HepG2 (cell line): ENCODE data around the gene METTL15. TPM values are rescaled to one million over a fixed set of nuclear protein-coding genes. Genes with fewer than 3 reads are reported as not detected.

ENCODE experiments used
- ATAC-seq: fragments of 200-7000 bp; cut with Tn5 transposase; 3 replicates; pipeline ENCODE4 v1.9.1; 2020; ENCODE audit warnings: mild to moderate bottlenecking, moderate library complexity
- BruUV-seq: library from RNA; stranded (reverse); fragments of 400-500 nt; replicated peaks from 2 replicates; lab custom pipeline; 2021; lab: Mats Ljungman, UMichigan
- CTCF ChIA-PET: fragments of 300-600 bp; formaldehyde crosslinking; extraction: SDS; loops from one replicate; lab custom pipeline; 2021; ENCODE audit warnings: low total read pairs, inconsistent platforms, low intra/inter-chr PET ratio; lab: Yijun Ruan, JAX
- POLR2A ChIA-PET: fragments of 350-600 bp; sonication (Branson Sonifier 250); formaldehyde crosslinking; loops from one replicate; lab custom pipeline; 2020; ENCODE audit warnings: antibody characterized with exemption, inconsistent platforms; lab: Yijun Ruan, JAX
- DNase-seq: peaks from one replicate; pipeline ENCODE4 v3.0.0-alpha.2; 2015; ENCODE audit warnings: low spot score
- FAIRE-seq: peaks from 3 replicates; lab custom pipeline; 2011; peaks lifted over from hg19 to GRCh38; lab: Jason Lieb, UNC
- H2AFZ ChIP-seq: one replicate; pipeline ENCODE4 v1.6.1; 2011; ENCODE audit warnings: low read length, inconsistent platforms
- H3K27ac ChIP-seq: fragments of 300-600 bp; 3 replicates; pipeline ENCODE4 v1.8.0; 2011; ENCODE audit warnings: mixed run types, mild to moderate bottlenecking, mixed read lengths, low read length, inconsistent platforms; ENCODE audit not compliant: insufficient read depth; ENCODE audit errors: extremely low read length
- H3K27me3 ChIP-seq, 2 experiments: fragments of 200-600 bp in 1 of 2; 2 replicates in 1 of 2; 3 replicates in 1 of 2; pipeline versions ENCODE4 v1.6.0 to v1.8.0; 2011; ENCODE audit warnings: low read length in 2 of 2, mild to moderate bottlenecking in 2 of 2, moderate library complexity in 2 of 2, inconsistent platforms in 1 of 2; ENCODE audit not compliant: insufficient read depth in 2 of 2, control insufficient read depth in 1 of 2
- H3K36me3 ChIP-seq, 2 experiments: fragments of 200-600 bp in 1 of 2; replicated peaks in 1 of 2; 2 replicates in 1 of 2; 3 replicates in 1 of 2; pipeline versions ENCODE4 v1.5.1 to v1.8.0; 2011; ENCODE audit warnings: low read length in 2 of 2, inconsistent platforms in 1 of 2; ENCODE audit not compliant: insufficient read depth in 2 of 2, control insufficient read depth in 1 of 2
- H3K4me1 ChIP-seq: 2 replicates; pipeline ENCODE4 v1.5.1; 2012; ENCODE audit warnings: low read length, inconsistent platforms; ENCODE audit not compliant: insufficient read depth
- H3K4me2 ChIP-seq: 2 replicates; pipeline ENCODE4 v1.6.0; 2011; ENCODE audit warnings: low read depth, low read length, inconsistent platforms
- H3K4me3 ChIP-seq, 3 experiments: fragments of 200-600 bp in 1 of 3; sonication (generic), shearing (Covaris generic) in 1 of 3; replicated peaks in 1 of 3; 2 replicates each; pipeline ENCODE4 v1.5.1; 2011 to 2016; ENCODE audit warnings: low read length in 3 of 3, inconsistent platforms in 2 of 3, low read depth in 2 of 3, mild to moderate bottlenecking in 2 of 3, control low read depth in 1 of 3, mixed read lengths in 1 of 3; ENCODE audit not compliant: insufficient read depth in 1 of 3
- H3K79me2 ChIP-seq: one replicate; pipeline ENCODE4 v1.6.1; 2011; ENCODE audit warnings: low read length, inconsistent platforms; ENCODE audit not compliant: insufficient read depth
- H3K9ac ChIP-seq: 2 replicates; pipeline ENCODE4 v1.6.0; 2011; ENCODE audit warnings: mild to moderate bottlenecking, low read depth, low read length, inconsistent platforms; ENCODE audit not compliant: insufficient read depth
- H3K9me3 ChIP-seq: 2 replicates; pipeline ENCODE4 v1.5.1; 2012; ENCODE audit warnings: mild to moderate bottlenecking, low read length
- H4K20me1 ChIP-seq: 2 replicates; pipeline ENCODE4 v1.6.0; 2011; ENCODE audit warnings: inconsistent platforms, mild to moderate bottlenecking, low read length, moderate library complexity; ENCODE audit not compliant: insufficient read depth
- EZH2 ChIP-seq: conservative IDR thresholded peaks from 2 replicates; pipeline ENCODE4 v1.6.1; 2012; ENCODE audit warnings: mild to moderate bottlenecking, low read depth, low read length, moderate library complexity
- NRL ChIP-seq: sonication (generic); formaldehyde crosslinking; IDR thresholded peaks from 2 replicates; pipeline ENCODE4 v1.5.0; 2020; ENCODE audit warnings: missing genetic modification reagents, mild to moderate bottlenecking, moderate library complexity, borderline replicate concordance
- RFXANK ChIP-seq: IDR thresholded peaks from 2 replicates; pipeline ENCODE4 v1.6.1; 2016
- TBP ChIP-seq: sonication (generic); formaldehyde crosslinking; IDR thresholded peaks from 2 replicates; pipeline ENCODE4 v1.5.0; 2020; ENCODE audit warnings: missing genetic modification reagents
- ZFP62 ChIP-seq: sonication (generic); formaldehyde crosslinking; IDR thresholded peaks from 2 replicates; pipeline ENCODE4 v1.4.0; 2020; ENCODE audit warnings: missing genetic modification reagents
- ZMYM3 ChIP-seq: sonication (generic); formaldehyde crosslinking; IDR thresholded peaks from 2 replicates; pipeline ENCODE4 v1.5.1; 2020; ENCODE audit warnings: mild to moderate bottlenecking, missing genetic modification reagents
- ZNF570 ChIP-seq: sonication (generic); formaldehyde crosslinking; IDR thresholded peaks from 2 replicates; pipeline ENCODE4 v1.4.0; 2020; ENCODE audit warnings: mild to moderate bottlenecking, missing genetic modification reagents, borderline replicate concordance
- WGBS: methylation state at CpG from one replicate; pipeline ENCODE4 v1.1.6; 2017; ENCODE audit warnings: low lambda C conversion rate; 5-methylcytosine and 5-hydroxymethylcytosine counted together
- in situ Hi-C: cut with HindIII; loops from 2 replicates; pipeline ENCODE4 v1.10.0; 2017; ENCODE audit warnings: low pct_unique_long_range_greater_than_20kb; ENCODE audit not compliant: extremely low pct_ligation_motif_present
- intact Hi-C: fragments of 100-400 bp; cut with micrococcal nuclease; formaldehyde crosslinking; loops from one replicate; pipeline ENCODE4 v1.10.0; 2022; ENCODE audit not compliant: unreplicated experiment
- polyA plus RNA-seq, 8 experiments: library from polyadenylated mRNA; depleted of rRNA in 3 of 8; stranded (reverse) in 7 of 8; unstranded in 1 of 8; fragments of >200 nt; fragmentation: Illumina TruSeq in 4 of 8; extraction: Trizol in 4 of 8; gene quantifications; 2 replicates each; pipeline versions ENCODE4 v1.2.1 to v1.2.3, GENCODE V29; 2011 to 2016; ENCODE audit warnings: low read depth in 4 of 8, missing spikeins in 1 of 8, mixed read lengths in 1 of 8; ENCODE audit not compliant: insufficient read depth in 1 of 8
- total RNA-seq, 5 experiments: library from RNA; depleted of rRNA; stranded (reverse); fragments of >200 nt; fragmentation: Illumina TruSeq; extraction: Trizol; gene quantifications; 2 replicates each; pipeline ENCODE4 v1.2.3, GENCODE V29; 2016; ENCODE audit warnings: low read depth in 1 of 5
- TF ChIP-seq, protein P1 (sequence below), 2 experiments: sonication (generic) in 1 of 2; formaldehyde crosslinking in 1 of 2; IDR thresholded peaks; 2 replicates each; pipeline versions ENCODE4 v1.4.0 to v1.6.1; 2018 to 2020; ENCODE audit warnings: missing genetic modification reagents in 2 of 2, borderline replicate concordance in 1 of 2, low read depth in 1 of 2, mild to moderate bottlenecking in 1 of 2, missing biosample characterization in 1 of 2
- TF ChIP-seq, protein P2 (sequence below): sonication (generic); formaldehyde crosslinking; IDR thresholded peaks from 2 replicates; pipeline ENCODE4 v1.5.1; 2020; ENCODE audit warnings: missing genetic modification reagents, mild to moderate bottlenecking, borderline replicate concordance

METTL15 gene
- total and polyA plus RNA-seq, 2 of the 13 experiments (the other 11 are each of a cell fraction or from before 2014, with no cell fraction given) = 6.5 to 14.0 TPM

DNA sequence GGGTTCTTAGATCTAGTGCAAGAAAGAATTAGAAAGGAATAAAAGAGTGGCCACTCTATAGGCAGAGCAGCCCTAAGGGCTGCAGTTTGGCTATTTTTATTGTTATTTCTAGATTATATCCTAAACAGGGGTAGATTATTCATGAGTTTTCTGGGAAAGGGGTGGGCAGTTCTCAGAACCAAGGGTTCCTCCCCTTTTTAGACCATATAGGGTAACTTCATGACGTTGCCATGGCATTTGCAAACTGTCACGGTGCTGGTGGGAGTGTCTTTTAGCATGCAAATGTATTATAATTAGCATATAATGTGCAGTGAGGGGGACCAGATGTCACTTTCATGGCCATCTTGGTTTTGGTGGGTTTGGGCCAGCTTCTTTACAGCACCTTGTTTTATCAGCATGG lies 44.6 kb downstream of the METTL15 start:
- Histone ChIP-seq H3K79me2 (no peaks in the 10 kb centered on the region), H2AFZ (no peak overlapping the region), H3K4me1 (no peaks in the 10 kb centered on the region), H3K27me3 (no peaks in the 10 kb centered on the region), H3K27ac (no peak overlapping the region), H3K36me3 (peaks cover 1 to 10% of the 10 kb centered on the region in 2 experiments; a peak in 2 of 5 replicates)
- in situ Hi-C loops (no loop called here), intact Hi-C loops (no loop called here)
- WGBS = 96% methylated on average over 2 of the region's 2 CpGs
- ATAC-seq = no peak
- FAIRE-seq = no peak
- TF ChIP-seq ZNF570 (CRISPR knock-in tag) (no peak), ZFP62 (CRISPR knock-in tag) (no peak)
- TF ChIP-seq, all 625 proteins: peak for 0
- H4K20me1 ChIP-seq = no peaks in the 10 kb centered on the region
- POLR2A ChIA-PET = no interaction called here
- CTCF ChIA-PET = no interaction called here
- H3K9ac ChIP-seq = no peak overlapping the region
- H3K4me3 ChIP-seq = no peak overlapping the region
- BruUV-seq = no TSS peak
- DNase-seq = no peak
- no peaks in the 10 kb centered on the region for H3K9me3 ChIP-seq
- no peak overlapping the region for H3K4me2 ChIP-seq

DNA sequence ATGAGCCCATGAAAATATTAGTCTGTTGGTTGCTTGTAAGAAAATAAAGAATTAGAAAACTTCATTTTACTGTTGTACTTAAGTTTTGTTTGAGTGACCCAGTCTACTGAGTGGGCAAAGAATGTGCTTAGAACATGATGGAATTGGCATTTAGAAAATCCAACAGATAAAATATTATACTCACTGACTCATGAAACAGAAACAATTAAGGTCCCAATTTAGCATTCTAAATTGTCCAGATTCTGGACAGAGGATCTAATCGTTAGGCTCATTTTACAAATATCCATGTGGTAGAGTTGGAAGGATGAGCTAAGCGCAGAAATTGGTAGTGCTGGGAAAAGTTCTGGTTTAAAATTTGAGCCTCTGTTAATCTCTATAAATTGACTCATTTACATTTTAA lies 45.4 kb downstream of the METTL15 start:
- Histone ChIP-seq H4K20me1 (no peaks in the 10 kb centered on the region), H2AFZ (no peak overlapping the region), H3K79me2 (no peaks in the 10 kb centered on the region), H3K9ac (no peak overlapping the region), H3K9me3 (no peaks in the 10 kb centered on the region), H3K27me3 (no peaks in the 10 kb centered on the region), H3K27ac (no peak overlapping the region), H3K4me1 (no peaks in the 10 kb centered on the region), H3K36me3 (peaks cover 1 to 17% of the 10 kb centered on the region in 2 experiments; a peak in 2 of 5 replicates)
- BruUV-seq = no TSS peak
- DNase-seq (no peak), FAIRE-seq (no peak)
- 96% methylated on average over 2 of the region's 2 CpGs for WGBS
- CTCF ChIA-PET = no interaction called here
- intact Hi-C loops = no loop called here
- in situ Hi-C loops = no loop called here
- TF ChIP-seq RFXANK (CRISPR knock-in tag) (no peak), NRL (CRISPR knock-in tag) (no peak), ZMYM3 (CRISPR knock-in tag) (no peak), EZH2 (no peak), TBP (CRISPR knock-in tag) (no peak)
- TF ChIP-seq, protein P1, sequence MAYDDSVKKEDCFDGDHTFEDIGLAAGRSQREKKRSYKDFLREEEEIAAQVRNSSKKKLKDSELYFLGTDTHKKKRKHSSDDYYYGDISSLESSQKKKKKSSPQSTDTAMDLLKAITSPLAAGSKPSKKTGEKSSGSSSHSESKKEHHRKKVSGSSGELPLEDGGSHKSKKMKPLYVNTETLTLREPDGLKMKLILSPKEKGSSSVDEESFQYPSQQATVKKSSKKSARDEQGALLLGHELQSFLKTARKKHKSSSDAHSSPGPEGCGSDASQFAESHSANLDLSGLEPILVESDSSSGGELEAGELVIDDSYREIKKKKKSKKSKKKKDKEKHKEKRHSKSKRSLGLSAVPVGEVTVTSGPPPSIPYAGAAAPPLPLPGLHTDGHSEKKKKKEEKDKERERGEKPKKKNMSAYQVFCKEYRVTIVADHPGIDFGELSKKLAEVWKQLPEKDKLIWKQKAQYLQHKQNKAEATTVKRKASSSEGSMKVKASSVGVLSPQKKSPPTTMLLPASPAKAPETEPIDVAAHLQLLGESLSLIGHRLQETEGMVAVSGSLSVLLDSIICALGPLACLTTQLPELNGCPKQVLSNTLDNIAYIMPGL (CRISPR knock-in tag; IDR thresholded peaks at IDR 0.05; ENCODE audit: borderline replicate concordance in 1 of 2, low read depth in 1 of 2) = no peak
- TF ChIP-seq, protein P2, sequence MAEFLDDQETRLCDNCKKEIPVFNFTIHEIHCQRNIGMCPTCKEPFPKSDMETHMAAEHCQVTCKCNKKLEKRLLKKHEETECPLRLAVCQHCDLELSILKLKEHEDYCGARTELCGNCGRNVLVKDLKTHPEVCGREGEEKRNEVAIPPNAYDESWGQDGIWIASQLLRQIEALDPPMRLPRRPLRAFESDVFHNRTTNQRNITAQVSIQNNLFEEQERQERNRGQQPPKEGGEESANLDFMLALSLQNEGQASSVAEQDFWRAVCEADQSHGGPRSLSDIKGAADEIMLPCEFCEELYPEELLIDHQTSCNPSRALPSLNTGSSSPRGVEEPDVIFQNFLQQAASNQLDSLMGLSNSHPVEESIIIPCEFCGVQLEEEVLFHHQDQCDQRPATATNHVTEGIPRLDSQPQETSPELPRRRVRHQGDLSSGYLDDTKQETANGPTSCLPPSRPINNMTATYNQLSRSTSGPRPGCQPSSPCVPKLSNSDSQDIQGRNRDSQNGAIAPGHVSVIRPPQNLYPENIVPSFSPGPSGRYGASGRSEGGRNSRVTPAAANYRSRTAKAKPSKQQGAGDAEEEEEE (CRISPR knock-in tag) = no peak
- TF ChIP-seq, all 625 proteins: peak for 0
- Histone ChIP-seq H3K4me2 (no peak overlapping the region), H3K4me3 (no peak overlapping the region)
- no peak for ATAC-seq
- POLR2A ChIA-PET = no interaction called here
